Stimulated activated CD8-positive, alpha-beta memory T cell treated with anti-CD3 and anti-CD28 coated beads, Interleukin-7, amount 100 ng/mL, for 48 hours (primary cell): ENCODE data around the gene THG1L.

ENCODE experiments used
- DNase-seq, 2 donors: peaks; one replicate each; pipeline ENCODE4 v3.0.0-alpha.2; 2020; ENCODE audit warnings: low read depth in 1 of 2; ENCODE audit errors: extremely low read depth in 1 of 2

Gene THG1L

GRCh38 chr5:157750320-157750719 is 19.1 kb downstream of the THG1L start:
- DNase-seq = no peak

- no peak for DNase-seq
Observed at GRCh38 chr5:157756122-157756521, 24.9 kb downstream of the THG1L start.

- DNase-seq = no peak
Observed at GRCh38 chr5:157758706-157759105, 27.5 kb downstream of the THG1L start.

GRCh38 chr5:157761690-157762621 is 30.7 kb downstream of the THG1L start:
- DNase-seq = no peak

- DNase-seq = no peak
Observed at GRCh38 chr5:157764531-157764930, 33.3 kb downstream of the THG1L start.

GRCh38 chr5:157766442-157766841 is 35.2 kb downstream of the THG1L start:
- DNase-seq = no peak

GRCh38 chr5:157766902-157767301 is 35.7 kb downstream of the THG1L start:
- DNase-seq = no peak

GRCh38 chr5:157767689-157768088 is 36.5 kb downstream of the THG1L start:
- no peak for DNase-seq

- no peak for DNase-seq
Observed at GRCh38 chr5:157770665-157771064, 39.4 kb downstream of the THG1L start.

- DNase-seq = no peak
Observed at GRCh38 chr5:157772127-157772526, 40.9 kb downstream of the THG1L start.

GRCh38 chr5:157778121-157778805 is 47.0 kb downstream of the THG1L start:
- DNase-seq = no peak

GRCh38 chr5:157779221-157779620 is 48.0 kb downstream of the THG1L start:
- no peak for DNase-seq

- DNase-seq = no peak
Observed at GRCh38 chr5:157785801-157786200, 54.6 kb downstream of the THG1L start.
